HG02588 (cell line): Measurements from ENCODE around the gene CPEB4.

Source experiments
- ATAC-seq: cut with Tn5 transposase; IDR thresholded peaks from one replicate; pipeline ENCODE4 v1.9.1; 2021; ENCODE audit warnings: mild to moderate bottlenecking, moderate library complexity; ENCODE audit not compliant: unreplicated experiment

CPEB4 gene

GRCh38 chr5:173884402-173885053, 3.6 kb upstream of the CPEB4 start:
- ATAC-seq, result no peak

DNA sequence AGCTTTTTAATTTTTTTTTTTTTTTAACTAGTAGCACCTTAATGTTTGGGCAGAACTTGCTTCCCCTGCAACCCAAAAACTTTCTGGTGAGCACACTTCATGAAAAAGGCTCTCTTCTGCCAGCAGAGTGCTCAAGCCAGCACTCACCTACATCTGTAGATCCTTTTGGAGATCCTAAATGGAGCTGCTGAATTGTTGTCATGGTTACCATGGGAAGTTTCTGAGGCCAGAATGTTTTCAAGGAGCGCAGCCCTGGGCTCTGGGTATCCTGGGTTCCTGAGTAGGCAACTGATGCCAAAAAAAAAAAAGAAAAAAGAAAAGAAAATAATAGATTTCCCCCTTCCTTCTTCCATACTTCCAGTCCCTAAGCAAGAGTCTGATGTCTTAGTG, 3.1 kb upstream of the CPEB4 start:
- no peak for ATAC-seq

DNA sequence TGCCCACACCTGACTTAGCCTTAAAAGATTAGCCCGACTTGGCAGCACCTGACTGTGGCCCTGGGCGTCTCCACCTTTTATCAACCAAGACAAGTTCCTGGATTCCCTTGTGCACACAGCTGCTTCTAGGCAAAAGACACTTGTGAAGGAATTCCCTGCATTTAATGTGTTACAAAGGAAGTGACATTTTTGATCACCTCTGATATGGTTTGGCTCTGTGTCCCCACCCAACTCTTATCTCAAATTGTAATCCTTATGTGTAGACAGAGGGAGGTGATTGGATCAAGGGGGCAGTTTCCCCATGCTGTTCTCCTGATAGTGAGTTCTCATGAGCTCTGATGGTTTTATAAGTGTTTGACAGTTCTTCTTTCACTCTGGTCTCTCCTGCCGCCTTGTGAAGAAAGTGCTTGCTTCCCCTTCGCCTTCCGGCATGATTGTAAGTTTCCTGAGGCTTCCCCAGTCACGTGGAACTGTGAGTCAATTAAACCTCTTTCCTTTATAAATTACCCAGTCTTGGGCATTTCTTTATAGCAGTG, 2.6 kb upstream of the CPEB4 start:
- ATAC-seq, result no peak

- no peak for ATAC-seq
Measured at GRCh38 chr5:173886150-173886549, 2.0 kb upstream of the CPEB4 start.

DNA sequence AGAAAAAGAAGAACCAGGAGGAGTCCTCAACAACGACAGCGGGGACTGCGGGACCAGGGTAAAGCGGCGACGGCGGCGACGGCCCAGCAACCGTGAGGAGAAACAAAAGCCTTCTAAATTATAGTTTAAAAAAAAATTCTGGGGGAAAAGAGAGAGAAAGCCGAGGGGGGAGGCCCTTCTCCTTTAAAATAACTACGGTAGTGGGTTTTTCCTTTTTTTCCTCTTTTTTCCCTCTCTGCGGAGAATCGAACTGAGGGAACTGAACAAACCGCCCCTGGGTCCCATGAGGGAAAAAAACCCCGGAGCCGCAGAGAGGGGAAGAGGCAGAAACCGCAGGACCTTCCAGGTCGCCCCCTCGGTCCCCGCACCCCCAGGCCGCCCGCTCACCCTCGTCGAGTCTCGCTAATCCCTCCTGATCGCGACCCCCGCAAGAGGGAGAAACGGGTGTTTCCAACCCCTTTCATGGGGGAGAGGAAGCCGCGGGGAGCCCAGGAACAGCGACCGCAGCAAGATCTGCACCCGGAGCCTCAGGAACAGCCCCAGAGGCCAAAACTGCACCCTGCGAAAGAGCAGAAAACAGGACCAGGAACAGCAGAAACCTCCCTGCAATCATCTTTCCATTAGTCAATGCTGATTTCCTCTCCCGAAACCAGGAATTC, 453 bp downstream of the CPEB4 start:
- no peak for ATAC-seq

DNA sequence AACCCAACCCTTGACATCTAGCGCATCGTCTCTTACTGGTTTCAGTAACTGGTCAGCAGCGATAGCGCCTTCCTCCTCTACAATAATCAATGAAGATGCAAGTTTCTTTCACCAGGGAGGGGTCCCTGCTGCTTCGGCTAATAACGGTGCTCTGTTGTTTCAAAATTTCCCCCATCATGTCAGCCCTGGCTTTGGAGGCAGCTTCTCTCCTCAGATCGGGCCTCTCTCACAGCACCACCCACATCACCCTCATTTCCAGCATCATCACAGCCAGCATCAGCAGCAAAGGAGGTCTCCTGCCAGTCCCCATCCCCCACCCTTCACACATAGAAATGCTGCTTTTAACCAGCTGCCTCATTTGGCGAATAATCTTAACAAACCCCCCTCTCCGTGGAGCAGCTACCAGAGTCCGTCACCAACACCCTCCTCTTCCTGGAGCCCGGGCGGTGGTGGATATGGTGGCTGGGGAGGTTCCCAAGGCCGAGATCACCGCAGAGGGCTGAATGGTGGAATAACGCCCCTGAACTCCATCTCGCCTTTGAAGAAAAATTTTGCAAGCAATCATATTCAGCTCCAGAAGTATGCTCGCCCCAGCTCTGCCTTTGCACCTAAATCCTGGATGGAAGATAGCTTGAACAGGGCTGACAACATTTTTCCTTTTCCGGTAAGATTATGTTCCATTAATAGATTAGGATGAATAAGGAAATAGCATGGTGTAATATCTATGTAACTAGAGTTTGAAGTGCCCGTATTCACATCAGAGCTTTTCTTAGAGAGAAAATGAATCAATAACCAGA, 2.2 kb downstream of the CPEB4 start:
- no peak for ATAC-seq

- ATAC-seq, result no peak
Measured at GRCh38 chr5:173891308-173892116, 3.4 kb downstream of the CPEB4 start.

DNA sequence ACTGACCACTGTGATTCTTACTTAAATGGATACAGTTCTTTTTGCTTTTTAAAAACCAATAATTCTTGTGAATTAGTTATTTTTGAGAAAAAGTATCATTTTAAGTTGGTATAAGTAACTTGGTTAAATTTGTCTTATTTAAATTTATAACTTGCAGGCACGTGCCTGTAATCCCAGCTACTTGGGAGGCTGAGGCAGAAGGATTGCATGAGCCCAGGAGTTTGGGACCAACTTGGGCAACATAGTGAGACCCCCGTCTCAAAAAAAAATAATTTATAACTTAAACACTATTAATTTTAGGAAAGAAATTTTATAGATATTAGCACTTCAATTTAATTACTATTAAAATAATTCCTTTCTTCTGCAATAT, 5.0 kb downstream of the CPEB4 start:
- no peak for ATAC-seq

- ATAC-seq, result no peak
Measured at GRCh38 chr5:173895401-173896165, 7.4 kb downstream of the CPEB4 start.

GRCh38 chr5:173896631-173897030, 8.5 kb downstream of the CPEB4 start:
- no peak for ATAC-seq

- ATAC-seq, result no peak
Measured at GRCh38 chr5:173901705-173902104, 13.6 kb downstream of the CPEB4 start.

DNA sequence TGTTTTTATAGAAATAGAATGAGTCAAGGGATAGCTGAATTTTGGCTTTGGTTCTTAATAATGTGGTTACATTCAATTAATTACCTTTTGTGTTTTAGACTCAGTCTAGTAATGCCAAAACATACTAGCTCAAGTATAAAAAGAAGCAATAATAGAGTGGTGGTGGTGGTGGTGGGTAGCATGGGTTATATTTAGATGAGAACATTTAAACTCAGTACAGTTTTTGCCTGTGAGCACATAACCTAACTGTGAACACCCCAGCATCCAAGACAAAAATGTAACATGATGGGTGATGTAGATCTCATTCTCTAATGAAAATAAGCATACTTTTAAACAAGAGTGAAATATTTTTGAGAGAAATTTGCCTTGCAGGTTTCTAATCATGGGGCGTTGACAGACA, 14.2 kb downstream of the CPEB4 start:
- no peak for ATAC-seq

DNA sequence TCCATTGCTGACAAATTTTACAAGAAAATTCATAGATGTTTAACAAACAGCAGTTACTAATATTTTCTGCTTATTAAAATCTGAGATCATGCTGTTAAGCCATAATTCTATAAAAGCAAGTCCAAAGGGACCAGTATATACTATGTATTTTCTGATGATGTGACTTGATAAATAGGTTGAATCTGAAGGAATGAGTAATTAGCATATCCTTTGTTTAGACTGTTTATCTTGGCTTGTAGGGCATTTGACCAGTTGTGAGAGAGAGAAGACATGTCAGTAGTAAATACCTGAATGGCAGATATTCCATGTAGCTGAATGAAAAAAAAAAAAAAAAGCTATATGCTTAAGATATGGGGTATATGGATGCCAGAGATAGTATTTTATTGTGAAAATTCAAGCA, 14.6 kb downstream of the CPEB4 start:
- no peak for ATAC-seq

GRCh38 chr5:173903396-173904140, 15.4 kb downstream of the CPEB4 start:
- ATAC-seq, result no peak

DNA sequence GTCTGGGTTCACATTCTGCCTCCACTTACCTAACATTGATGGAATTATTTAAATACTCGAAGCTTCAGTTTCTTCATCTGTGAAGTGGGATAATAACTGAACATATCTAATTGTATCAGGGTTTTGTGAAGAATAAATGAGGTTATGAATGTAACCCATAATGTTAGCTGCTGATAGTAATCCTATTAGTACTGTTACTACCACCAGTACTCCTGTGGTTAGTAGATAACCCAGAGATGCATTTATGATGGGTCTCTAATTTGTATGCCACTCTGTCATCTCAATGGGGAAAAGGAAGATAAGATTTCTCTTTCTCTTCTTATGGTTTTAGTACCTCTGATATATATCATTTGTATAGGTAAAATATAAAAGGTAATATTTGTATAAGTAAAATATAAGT, 16.0 kb downstream of the CPEB4 start:
- no peak for ATAC-seq

- no peak for ATAC-seq
Measured at GRCh38 chr5:173907284-173907683, 19.1 kb downstream of the CPEB4 start.

DNA sequence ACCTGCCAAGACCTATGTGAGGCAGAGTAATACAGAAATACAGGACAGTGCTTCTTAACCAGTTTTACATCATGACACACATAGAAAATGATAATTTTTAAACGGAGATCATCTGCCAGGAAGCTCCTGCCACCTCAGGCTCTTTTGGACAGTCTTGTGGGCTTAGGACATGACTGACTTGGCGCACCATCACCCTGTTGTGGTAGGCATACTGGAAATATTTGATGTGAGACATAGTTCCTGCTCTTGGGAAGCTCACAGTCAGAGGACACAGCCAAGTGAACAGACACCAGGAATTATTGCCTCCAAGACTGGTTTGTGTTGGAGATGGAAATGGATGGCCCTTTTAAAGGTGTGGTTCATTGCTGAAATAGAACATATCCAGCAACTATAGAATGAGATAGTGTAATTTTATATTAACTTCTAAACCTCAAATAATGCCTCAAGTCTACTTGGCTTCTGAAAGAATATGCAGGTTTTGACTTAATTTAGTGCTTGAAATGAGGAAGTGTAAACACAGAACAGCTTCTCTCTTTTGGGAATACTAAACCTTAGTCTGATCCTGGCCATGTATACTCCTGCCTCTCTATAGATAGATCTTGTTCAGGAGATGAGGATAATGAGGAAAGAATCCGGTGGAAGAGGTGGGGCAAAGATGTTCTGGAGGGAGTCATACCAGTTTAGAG, 19.7 kb downstream of the CPEB4 start:
- ATAC-seq, result no peak

DNA sequence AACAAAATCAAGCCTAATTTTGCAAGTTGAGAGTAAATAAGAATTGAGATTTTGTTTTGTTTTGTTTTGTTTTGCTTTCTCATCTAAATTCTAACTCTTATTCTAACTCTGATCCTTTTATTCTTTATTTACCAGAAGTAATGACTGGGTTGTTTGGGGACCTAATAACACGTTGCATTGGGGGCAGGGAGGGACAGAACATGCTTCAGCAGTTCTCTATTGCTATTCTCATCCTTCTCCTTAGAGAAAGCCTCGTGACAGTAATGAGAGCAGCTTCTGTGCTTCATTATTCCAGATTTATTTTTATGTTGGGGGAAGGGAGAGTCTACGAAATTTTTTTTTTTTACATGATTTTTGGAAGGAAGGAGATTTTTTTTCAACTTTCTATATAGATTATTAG, 21.1 kb downstream of the CPEB4 start:
- no peak for ATAC-seq

GRCh38 chr5:173910215-173910614, 22.1 kb downstream of the CPEB4 start:
- no peak for ATAC-seq
